ENCODE measurements around the gene CUZD1.

CUZD1 gene

GRCh38 chr10:122802282-122802681 is 43.4 kb downstream of the CUZD1 start:
- DNase-seq, result no peak

DNA sequence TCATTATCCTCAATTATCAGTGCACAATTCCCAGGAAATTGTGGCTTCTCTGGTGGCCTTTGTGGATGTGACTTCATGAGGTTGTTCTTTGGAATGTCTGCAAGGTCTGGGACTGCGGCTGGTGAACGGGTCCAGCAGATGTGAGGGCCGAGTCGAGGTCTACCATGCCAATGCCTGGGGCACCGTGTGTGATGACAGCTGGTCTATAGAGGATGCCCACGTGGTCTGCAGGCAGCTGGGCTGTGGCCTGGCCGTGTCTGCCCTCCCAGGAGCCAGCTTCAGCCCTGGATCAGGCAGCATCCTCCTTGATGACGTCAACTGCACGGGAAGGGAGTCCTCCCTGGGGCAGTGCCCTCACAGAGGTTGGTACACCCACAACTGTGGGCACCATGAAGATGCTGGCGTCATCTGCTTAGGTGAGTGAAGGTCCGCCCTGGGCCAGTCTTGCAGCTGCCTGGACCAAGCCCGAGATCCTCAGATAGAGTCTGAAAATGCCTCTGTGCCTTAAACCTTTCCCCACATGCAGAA is 46.9 kb downstream of the CUZD1 start:
- DNase-seq, result no peak

- DNase-seq, result no peak
These were observed 48.9 kb downstream of the CUZD1 start for GRCh38 chr10:122796796-122797195.

DNA sequence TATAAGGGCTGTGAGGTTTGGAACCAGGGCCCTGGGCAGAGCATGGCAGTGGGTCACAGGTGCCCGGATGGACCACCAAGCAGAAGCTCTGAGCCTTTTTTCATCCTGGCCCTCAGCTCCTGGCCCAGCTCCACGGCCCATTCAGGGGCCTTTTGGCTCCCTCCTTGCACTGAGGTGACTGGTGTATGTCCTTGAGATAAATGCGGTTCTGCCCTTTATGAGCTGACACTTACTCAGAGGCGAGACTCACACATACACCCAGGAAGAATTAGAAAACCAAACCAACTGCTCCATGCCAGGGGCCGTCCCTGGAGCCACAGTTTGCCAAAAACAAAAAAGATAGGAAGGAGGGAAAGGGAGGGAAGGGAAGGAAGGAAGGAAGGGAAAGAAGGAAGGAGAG is 49.7 kb downstream of the CUZD1 start:
- DNase-seq, result no peak

DNA sequence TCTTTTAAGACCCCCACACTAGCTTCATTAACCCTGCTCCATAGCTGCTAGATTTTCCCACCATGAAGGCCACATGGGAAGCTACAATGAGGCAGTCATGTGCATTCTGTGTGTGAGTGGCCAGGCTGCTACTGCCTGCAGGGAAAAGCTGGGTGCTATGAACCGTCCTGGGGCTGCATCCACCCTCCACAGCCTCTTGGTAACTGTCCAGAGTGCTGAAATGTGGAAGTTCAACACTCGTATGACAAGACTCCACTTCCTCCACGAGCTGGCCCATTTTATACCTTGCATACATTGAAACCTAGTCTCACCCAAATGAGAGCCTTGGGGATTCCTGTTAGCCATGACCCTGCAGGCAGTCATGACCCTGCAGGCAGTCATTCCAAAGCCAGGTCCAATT is 59.4 kb downstream of the CUZD1 start:
- DNase-seq, result no peak

DNA sequence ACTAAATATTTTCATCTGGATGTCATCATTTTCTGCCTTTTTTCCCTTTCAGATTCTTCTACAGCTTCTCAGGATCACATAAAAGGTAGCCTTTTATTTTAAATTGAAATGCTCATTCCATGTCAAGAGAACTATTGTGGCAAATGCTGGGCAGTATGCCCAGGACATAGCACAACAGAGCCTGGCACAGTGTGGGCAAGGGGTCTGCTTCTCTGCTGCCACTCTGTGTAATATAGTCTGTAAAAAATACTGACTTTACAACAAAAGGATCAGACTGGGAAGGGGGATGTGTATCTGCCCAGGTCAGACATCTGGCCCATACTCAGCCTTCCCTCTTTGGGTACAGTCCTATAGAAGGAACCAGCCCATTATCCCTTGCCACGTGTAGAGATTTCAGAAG is 62.7 kb downstream of the CUZD1 start:
- no peak for DNase-seq

Data from NCI-H226 (cell line).